Uterus (tissue), 4 donors: ENCODE measurements around the gene TRAP1. TPM values are rescaled to one million over a fixed set of nuclear protein-coding genes. Genes with fewer than 3 reads are reported as not detected.

Experiments used
- DNase-seq, 2 donors: peaks; one replicate each; pipeline ENCODE4 v3.0.0-alpha.2; 2019 to 2020
- H3K27ac ChIP-seq, 2 donors: fragments of 200-600 bp; sonication (generic); 1 replicate in 1 of 2; 2 replicates in 1 of 2; pipeline ENCODE4 v1.5.1; 2016 to 2018
- H3K27me3 ChIP-seq, 2 donors: fragments of 200-600 bp; sonication (generic); one replicate each; pipeline ENCODE4 v1.5.1; 2018 to 2019; ENCODE audit warnings: control low read depth in 1 of 2
- H3K36me3 ChIP-seq, 2 donors: fragments of 200-600 bp; sonication (generic); one replicate each; pipeline ENCODE4 v1.5.1; 2019; ENCODE audit warnings: control low read depth in 1 of 2
- H3K4me1 ChIP-seq, 2 donors: fragments of 200-600 bp; sonication (generic); one replicate each; pipeline ENCODE4 v1.5.1; 2018 to 2019; ENCODE audit warnings: control low read depth in 1 of 2
- H3K4me3 ChIP-seq, 2 donors: fragments of 200-600 bp; sonication (generic); 1 replicate in 1 of 2; 2 replicates in 1 of 2; pipeline ENCODE4 v1.5.1; 2018 to 2019; ENCODE audit warnings: mild to moderate bottlenecking in 1 of 2
- H3K9me3 ChIP-seq, 2 donors: fragments of 200-600 bp; sonication (generic); one replicate each; pipeline ENCODE4 v1.5.1; 2019; ENCODE audit warnings: control low read depth in 1 of 2
- POLR2A ChIP-seq, 2 donors: fragments of 450-650 bp; IDR thresholded peaks; one replicate each; pipeline ENCODE4 v1.6.1; 2016; ENCODE audit warnings: antibody characterized with exemption in 2 of 2, mild to moderate bottlenecking in 1 of 2, moderate library complexity in 1 of 2
- intact Hi-C: fragments of 100-400 bp; cut with DNase I; formaldehyde crosslinking; loops from one replicate; pipeline ENCODE4 v1.15.1; 2023; ENCODE audit warnings: low total_unique reads
- total RNA-seq, 4 donors: library from RNA; depleted of rRNA in 3 of 4; stranded (reverse); fragments of >200 nt in 3 of 4; gene quantifications; one replicate each; pipeline versions ENCODE4 v1.1.0 to v1.2.4, GENCODE V29; 2014 to 2023
- TF ChIP-seq, protein P1 (sequence below), 4 experiments: fragments of 200-600 bp in 2 of 4; fragments of 450-650 bp in 2 of 4; sonication (generic) in 2 of 4; IDR thresholded peaks; one replicate each; pipeline ENCODE4 v1.5.1; 2016 to 2019; ENCODE audit warnings: antibody characterized with exemption in 4 of 4, mild to moderate bottlenecking in 2 of 4, moderate library complexity in 1 of 4
- donor health status: DM: yes; HTN: yes; CAD: no.

Gene TRAP1
- total RNA-seq, 4 donors from 2014 or later: 54.8 to 119 (median 84.8) TPM

DNA sequence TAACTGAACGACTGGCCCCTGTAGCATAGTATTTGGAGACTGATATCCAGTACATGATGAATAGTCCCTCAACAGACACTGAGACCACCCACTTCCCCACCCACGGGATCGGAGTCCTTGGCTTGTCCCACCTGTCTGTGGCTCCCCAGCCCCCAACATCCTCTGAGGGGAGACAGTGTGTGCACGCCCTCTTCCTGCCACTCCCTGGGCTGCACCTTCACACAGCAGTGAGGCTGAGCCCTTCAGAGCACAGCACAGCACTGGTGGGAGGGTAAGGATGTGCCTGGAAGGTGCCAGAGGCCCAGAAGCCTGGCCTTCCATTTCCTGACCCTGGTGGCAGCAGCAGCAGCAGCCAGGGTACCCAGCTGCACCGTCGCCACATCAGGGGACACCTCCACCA, 51.8 kb downstream of the TRAP1 start:
- TF ChIP-seq, protein P1, sequence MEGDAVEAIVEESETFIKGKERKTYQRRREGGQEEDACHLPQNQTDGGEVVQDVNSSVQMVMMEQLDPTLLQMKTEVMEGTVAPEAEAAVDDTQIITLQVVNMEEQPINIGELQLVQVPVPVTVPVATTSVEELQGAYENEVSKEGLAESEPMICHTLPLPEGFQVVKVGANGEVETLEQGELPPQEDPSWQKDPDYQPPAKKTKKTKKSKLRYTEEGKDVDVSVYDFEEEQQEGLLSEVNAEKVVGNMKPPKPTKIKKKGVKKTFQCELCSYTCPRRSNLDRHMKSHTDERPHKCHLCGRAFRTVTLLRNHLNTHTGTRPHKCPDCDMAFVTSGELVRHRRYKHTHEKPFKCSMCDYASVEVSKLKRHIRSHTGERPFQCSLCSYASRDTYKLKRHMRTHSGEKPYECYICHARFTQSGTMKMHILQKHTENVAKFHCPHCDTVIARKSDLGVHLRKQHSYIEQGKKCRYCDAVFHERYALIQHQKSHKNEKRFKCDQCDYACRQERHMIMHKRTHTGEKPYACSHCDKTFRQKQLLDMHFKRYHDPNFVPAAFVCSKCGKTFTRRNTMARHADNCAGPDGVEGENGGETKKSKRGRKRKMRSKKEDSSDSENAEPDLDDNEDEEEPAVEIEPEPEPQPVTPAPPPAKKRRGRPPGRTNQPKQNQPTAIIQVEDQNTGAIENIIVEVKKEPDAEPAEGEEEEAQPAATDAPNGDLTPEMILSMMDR (IDR thresholded peaks at IDR 0.05): no peak
- no peak for TF ChIP-seq POLR2A (IDR thresholded peaks at IDR 0.05)
- H3K4me3 ChIP-seq: no peak overlapping the region
- no peaks in the 10 kb centered on the region for H3K9me3 ChIP-seq
- no peaks in the 10 kb centered on the region for H3K27me3 ChIP-seq
- H3K36me3 ChIP-seq: no peaks in the 10 kb centered on the region
- DNase-seq: no peak
- H3K4me1 ChIP-seq: no peaks in the 10 kb centered on the region
- intact Hi-C loops: no loop called here
- no peak overlapping the region for H3K27ac ChIP-seq

DNA sequence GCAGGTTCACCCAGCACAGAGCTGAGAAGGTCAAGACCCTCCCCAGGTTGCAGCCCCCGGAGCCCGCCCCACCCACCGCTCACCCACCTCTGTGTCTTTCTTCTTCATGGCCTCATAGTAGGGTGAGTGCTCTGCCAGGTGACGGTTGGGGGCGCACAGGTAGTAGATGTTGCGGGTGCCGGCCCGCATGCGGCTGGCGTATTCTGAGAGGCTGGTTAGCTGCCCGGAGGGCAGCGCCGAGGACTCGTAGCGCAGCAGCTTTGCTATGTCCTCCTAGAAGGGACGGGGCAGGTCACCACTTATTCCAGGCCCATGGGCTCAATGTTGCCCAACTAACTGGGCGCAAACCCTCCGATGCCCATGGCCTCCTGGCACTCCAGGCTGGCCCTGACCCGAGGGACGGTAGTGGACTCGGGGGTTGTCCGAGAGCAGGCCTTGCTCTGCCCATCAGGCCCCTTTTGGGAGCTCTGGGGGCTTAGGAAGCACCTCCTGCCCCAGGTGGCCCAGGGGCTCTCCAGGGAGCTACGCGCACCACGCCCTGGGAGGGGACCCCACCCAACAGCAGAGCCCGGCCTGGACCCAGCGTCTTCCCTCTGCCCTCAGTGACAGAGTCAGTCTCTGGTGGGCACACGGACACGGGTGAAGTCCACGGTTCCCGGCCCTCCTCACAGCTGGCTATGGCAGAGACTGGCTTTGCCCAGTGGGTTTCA, 53.0 kb downstream of the TRAP1 start:
- no peaks in the 10 kb centered on the region for H3K4me1 ChIP-seq
- TF ChIP-seq, protein P1 (IDR thresholded peaks at IDR 0.05): no peak
- TF ChIP-seq POLR2A (IDR thresholded peaks at IDR 0.05): no peak
- H3K27ac ChIP-seq: no peak overlapping the region
- H3K4me3 ChIP-seq: no peak overlapping the region
- no peak for DNase-seq
- H3K27me3 ChIP-seq: no peaks in the 10 kb centered on the region
- intact Hi-C loops: no loop called here
- no peaks in the 10 kb centered on the region for H3K9me3 ChIP-seq
- H3K36me3 ChIP-seq: no peaks in the 10 kb centered on the region

DNA sequence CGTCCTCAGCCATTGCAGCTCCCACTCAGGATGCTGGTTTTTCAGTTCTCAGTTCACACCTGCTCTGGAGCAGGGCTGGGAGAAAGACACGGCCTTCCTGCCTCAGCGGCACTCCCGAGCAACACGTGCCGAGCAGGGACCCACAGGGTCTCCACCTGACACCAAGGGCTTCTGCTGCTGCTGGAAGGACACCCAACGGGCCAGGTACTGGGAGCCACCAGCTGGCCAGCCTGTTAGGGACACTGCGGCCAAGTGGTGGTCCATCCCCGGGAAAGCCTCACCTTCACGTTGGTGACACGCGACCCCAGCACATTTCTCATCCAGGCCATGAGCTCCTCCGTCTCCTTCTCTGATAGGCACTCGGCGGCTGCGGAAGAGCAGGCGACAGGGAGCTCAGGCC, 54.7 kb downstream of the TRAP1 start:
- Histone ChIP-seq H3K27me3 (no peaks in the 10 kb centered on the region), H3K4me3 (no peak overlapping the region), H3K36me3 (no peaks in the 10 kb centered on the region), H3K4me1 (no peaks in the 10 kb centered on the region), H3K27ac (no peak overlapping the region), H3K9me3 (no peaks in the 10 kb centered on the region)
- intact Hi-C loops: no loop called here
- no peak for DNase-seq
- TF ChIP-seq POLR2A (IDR thresholded peaks at IDR 0.05): no peak

DNA sequence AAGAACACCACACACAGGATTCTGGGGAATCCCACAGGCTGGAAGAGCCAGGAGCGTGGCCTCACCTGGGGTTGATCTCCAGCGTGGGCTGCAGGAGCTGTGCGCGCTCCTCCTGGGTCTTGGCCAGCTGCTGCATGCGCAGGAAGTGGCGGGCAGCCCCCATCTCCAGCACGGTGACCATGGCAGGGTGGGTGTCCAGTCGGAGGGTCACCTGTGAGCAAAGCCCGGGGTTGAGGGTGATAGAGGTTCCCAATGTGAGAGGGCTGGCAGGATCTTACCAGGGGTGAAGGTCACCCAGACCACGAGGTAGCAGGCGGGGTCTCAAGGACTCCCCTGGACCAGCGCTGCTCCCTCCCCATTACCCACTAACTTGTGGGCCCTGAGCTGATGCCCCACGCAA, 55.4 kb downstream of the TRAP1 start:
- no peak for TF ChIP-seq POLR2A (IDR thresholded peaks at IDR 0.05)
- TF ChIP-seq, protein P1 (IDR thresholded peaks at IDR 0.05): no peak
- no peak for DNase-seq
- no peaks in the 10 kb centered on the region for H3K4me1 ChIP-seq
- intact Hi-C loops: no loop called here
- H3K27me3 ChIP-seq: no peaks in the 10 kb centered on the region
- H3K36me3 ChIP-seq: no peaks in the 10 kb centered on the region
- H3K27ac ChIP-seq: no peak overlapping the region
- H3K4me3 ChIP-seq: no peak overlapping the region
- no peaks in the 10 kb centered on the region for H3K9me3 ChIP-seq

DNA sequence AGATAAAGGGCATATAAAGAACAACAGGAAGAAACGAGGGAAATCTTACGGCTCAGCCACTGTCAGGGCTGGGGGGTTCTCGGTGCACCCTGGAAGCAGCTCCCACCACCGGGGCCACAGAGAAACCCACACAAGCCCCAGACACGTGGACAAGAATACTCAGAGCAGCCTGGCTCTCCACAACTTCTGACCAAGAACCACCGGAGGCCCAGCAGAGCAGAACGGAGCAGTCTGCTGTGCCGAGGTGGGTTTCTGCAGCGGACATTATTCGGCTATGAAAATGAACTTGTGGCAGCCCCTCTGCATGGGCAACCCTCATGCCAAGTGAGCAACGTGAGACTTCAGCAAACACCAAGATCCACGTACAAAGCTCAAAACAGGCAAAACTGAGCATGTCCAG, 56.0 kb downstream of the TRAP1 start:
- no peaks in the 10 kb centered on the region for H3K36me3 ChIP-seq

More for the DNA sequence above, 56.0 kb downstream of the TRAP1 start:
- no peak overlapping the region for H3K27ac ChIP-seq
- no peak overlapping the region for H3K4me3 ChIP-seq
- H3K9me3 ChIP-seq: no peaks in the 10 kb centered on the region
- DNase-seq: no peak
- no peaks in the 10 kb centered on the region for H3K4me1 ChIP-seq
- H3K27me3 ChIP-seq: no peaks in the 10 kb centered on the region
- TF ChIP-seq, protein P1 (IDR thresholded peaks at IDR 0.05): no peak
- TF ChIP-seq POLR2A (IDR thresholded peaks at IDR 0.05): no peak
- intact Hi-C loops: no loop called here
